RWPE2 (cell line): ENCODE results near the gene BOLL.

ENCODE experiments used
- ATAC-seq: fragments of 200-7000 bp; cut with Tn5 transposase; 3 replicates; pipeline ENCODE4 v1.9.1; 2021; ENCODE audit warnings: low read depth
- DNase-seq: peaks from one replicate; pipeline ENCODE4 v3.0.0-alpha.2; 2020; ENCODE audit warnings: low spot score
- H3K27ac ChIP-seq: fragments of 450-650 bp; 2 replicates; pipeline ENCODE4 v1.5.1; 2017; ENCODE audit warnings: mild to moderate bottlenecking; ENCODE audit not compliant: poor library complexity, severe bottlenecking
- H3K27me3 ChIP-seq: fragments of 250-450 bp; sonication (Bioruptor Pico); 2 replicates; pipeline ENCODE4 v1.5.1; 2021; ENCODE audit warnings: mild to moderate bottlenecking, moderate library complexity; ENCODE audit not compliant: insufficient read depth, poor library complexity, severe bottlenecking
- H3K36me3 ChIP-seq: fragments of 250-450 bp; sonication (Bioruptor Pico); 2 replicates; pipeline ENCODE4 v1.5.1; 2020; ENCODE audit warnings: low read depth, mild to moderate bottlenecking, moderate library complexity
- H3K4me1 ChIP-seq: fragments of 250-450 bp; sonication (Bioruptor Pico); 2 replicates; pipeline ENCODE4 v1.5.1; 2021; ENCODE audit warnings: mild to moderate bottlenecking, moderate library complexity; ENCODE audit not compliant: insufficient read depth, poor library complexity, severe bottlenecking
- H3K4me3 ChIP-seq: fragments of 250-450 bp; sonication (Bioruptor Pico); 2 replicates; pipeline ENCODE4 v1.5.1; 2021; ENCODE audit warnings: mild to moderate bottlenecking, moderate library complexity; ENCODE audit not compliant: severe bottlenecking
- H3K9me3 ChIP-seq: fragments of 250-450 bp; sonication (Bioruptor Pico); 2 replicates; pipeline ENCODE4 v1.5.1; 2021; ENCODE audit warnings: mild to moderate bottlenecking, moderate library complexity; ENCODE audit not compliant: severe bottlenecking
- CTCF ChIP-seq: fragments of 450-650 bp; IDR thresholded peaks from one replicate; pipeline ENCODE4 v1.5.1; 2017; ENCODE audit warnings: mild to moderate bottlenecking, moderate library complexity; ENCODE audit not compliant: poor library complexity, severe bottlenecking

The BOLL gene

GRCh38 chr2:197708331-197708730, 76.8 kb downstream of the BOLL start:
- no peaks in the 10 kb centered on the region for H3K27me3 ChIP-seq
- H3K4me1 ChIP-seq: peaks cover 20% of the 10 kb centered on the region
- no peak for DNase-seq
- peak; percentile 66 for ATAC-seq
- H3K9me3 ChIP-seq: no peaks in the 10 kb centered on the region
- peak overlapping the region; percentile 59 for H3K27ac ChIP-seq
- H3K4me3 ChIP-seq: no peak overlapping the region
- TF ChIP-seq CTCF: no peak
- H3K36me3 ChIP-seq: peaks cover 44% of the 10 kb centered on the region

- no peak for ATAC-seq
- H3K9me3 ChIP-seq: no peaks in the 10 kb centered on the region
- H3K27ac ChIP-seq: peak overlapping the region; percentile 59
- no peak for DNase-seq
- H3K4me1 ChIP-seq: peaks cover 20% of the 10 kb centered on the region
- no peaks in the 10 kb centered on the region for H3K27me3 ChIP-seq
- TF ChIP-seq CTCF: peak; percentile 90
- H3K4me3 ChIP-seq: peak overlapping the region; percentile 72
- peaks cover 44% of the 10 kb centered on the region for H3K36me3 ChIP-seq
Measured at GRCh38 chr2:197707316-197708213, 77.6 kb downstream of the BOLL start.

- TF ChIP-seq CTCF: no peak
- Histone ChIP-seq H3K4me3 (peak overlapping the region; percentile 72), H3K36me3 (peaks cover 37% of the 10 kb centered on the region), H3K9me3 (no peaks in the 10 kb centered on the region), H3K27me3 (no peaks in the 10 kb centered on the region), H3K27ac (peak overlapping the region; percentile 59), H3K4me1 (peaks cover 20% of the 10 kb centered on the region)
- ATAC-seq: peak; percentile 6; the same call in 1 of the 3 replicates
- DNase-seq: no peak
Measured at GRCh38 chr2:197706839-197707207, 78.3 kb downstream of the BOLL start.

- Histone ChIP-seq H3K4me1 (peaks cover 20% of the 10 kb centered on the region), H3K36me3 (peaks cover 30% of the 10 kb centered on the region), H3K27ac (peak overlapping the region; percentile 59), H3K4me3 (peak overlapping the region; percentile 72), H3K27me3 (no peaks in the 10 kb centered on the region), H3K9me3 (no peaks in the 10 kb centered on the region)
- DNase-seq (peak; percentile 31), ATAC-seq (peak; percentile 6; the same call in 1 of the 3 replicates)
- TF ChIP-seq CTCF: no peak
Measured at GRCh38 chr2:197705912-197706838, 78.9 kb downstream of the BOLL start.
